SK-N-SH treated with all-trans-retinoic acid at 6 μM for 48 hours (cell line): ENCODE results near the gene TES.

Source experiments
- ATAC-seq: fragments of 200-7000 bp; cut with Tn5 transposase; 3 replicates; pipeline ENCODE4 v1.9.1; 2020; ENCODE audit warnings: mild to moderate bottlenecking, moderate library complexity
- ARNTL ChIP-seq: fragments of 450-650 bp; formaldehyde crosslinking; IDR thresholded peaks from 2 replicates; pipeline ENCODE4 v1.5.0; 2020; ENCODE audit warnings: low read depth, mild to moderate bottlenecking, moderate library complexity, borderline replicate concordance
- BACH2 ChIP-seq: fragments of 250-450 bp; sonication (Bioruptor Pico); IDR thresholded peaks from 2 replicates; pipeline ENCODE4 v1.9.0; 2021; ENCODE audit warnings: mild to moderate bottlenecking, borderline replicate concordance
- CSDC2 ChIP-seq: fragments of 250-450 bp; sonication (Bioruptor Pico); IDR thresholded peaks from 2 replicates; pipeline ENCODE4 v1.5.0; 2020; ENCODE audit warnings: mild to moderate bottlenecking, moderate library complexity
- ESRRG ChIP-seq: fragments of 250-450 bp; sonication (Bioruptor Pico); IDR thresholded peaks from 2 replicates; pipeline ENCODE4 v1.6.1; 2021; ENCODE audit warnings: mild to moderate bottlenecking
- GLIS3 ChIP-seq: fragments of 250-450 bp; sonication (Bioruptor Pico); IDR thresholded peaks from 2 replicates; pipeline ENCODE4 v1.5.0; 2020; ENCODE audit warnings: mild to moderate bottlenecking, moderate library complexity
- ISL1 ChIP-seq: fragments of 250-450 bp; sonication (Bioruptor Pico); IDR thresholded peaks from 2 replicates; pipeline ENCODE4 v2.1.2; 2022; ENCODE audit warnings: mild to moderate bottlenecking, moderate library complexity
- OSR1 ChIP-seq: fragments of 250-450 bp; sonication (Bioruptor Pico); IDR thresholded peaks from 2 replicates; pipeline ENCODE4 v1.8.0; 2022; ENCODE audit warnings: moderate library complexity, mild to moderate bottlenecking, inconsistent platforms
- PPARA ChIP-seq: fragments of 250-450 bp; sonication (Bioruptor Pico); IDR thresholded peaks from 2 replicates; pipeline ENCODE4 v1.5.0; 2020; ENCODE audit warnings: mild to moderate bottlenecking, borderline replicate concordance
- RARB ChIP-seq: fragments of 250-450 bp; sonication (Bioruptor Pico); IDR thresholded peaks from 2 replicates; pipeline ENCODE4 v1.8.0; 2021; ENCODE audit warnings: mild to moderate bottlenecking, moderate library complexity
- SNAI2 ChIP-seq: fragments of 250-450 bp; sonication (Bioruptor Pico); IDR thresholded peaks from 2 replicates; pipeline ENCODE4 v1.5.0; 2020; ENCODE audit warnings: mild to moderate bottlenecking, moderate library complexity
- TCF4 ChIP-seq: fragments of 250-450 bp; sonication (Bioruptor Pico); IDR thresholded peaks from 2 replicates; pipeline ENCODE4 v1.8.0; 2021; ENCODE audit warnings: mild to moderate bottlenecking, moderate library complexity, borderline replicate concordance
- TOX ChIP-seq: fragments of 250-450 bp; sonication (Bioruptor Pico); IDR thresholded peaks from 2 replicates; pipeline ENCODE4 v1.8.0; 2021; ENCODE audit warnings: mild to moderate bottlenecking, moderate library complexity, borderline replicate concordance
- ZFP3 ChIP-seq: fragments of 250-450 bp; sonication (Bioruptor Pico); IDR thresholded peaks from 2 replicates; pipeline ENCODE4 v1.5.0; 2020; ENCODE audit warnings: mild to moderate bottlenecking, moderate library complexity
- ZFP30 ChIP-seq: fragments of 450-650 bp; formaldehyde crosslinking; IDR thresholded peaks from 2 replicates; pipeline ENCODE4 v1.5.0; 2022; ENCODE audit warnings: mild to moderate bottlenecking, moderate library complexity
- ZNF565 ChIP-seq: fragments of 450-650 bp; formaldehyde crosslinking; conservative IDR thresholded peaks from 2 replicates; pipeline ENCODE4 v1.5.0; 2020; ENCODE audit warnings: low read depth, mild to moderate bottlenecking, moderate library complexity
- ZNF70 ChIP-seq: fragments of 450-650 bp; formaldehyde crosslinking; IDR thresholded peaks from 2 replicates; pipeline ENCODE4 v1.5.0; 2020; ENCODE audit warnings: mild to moderate bottlenecking, moderate library complexity
- ZNF8 ChIP-seq: fragments of 450-650 bp; formaldehyde crosslinking; IDR thresholded peaks from 2 replicates; pipeline ENCODE4 v1.5.0; 2020; ENCODE audit warnings: mild to moderate bottlenecking, moderate library complexity
- TF ChIP-seq, protein P1 (sequence below): fragments of 250-450 bp; sonication (Bioruptor Pico); IDR thresholded peaks from 2 replicates; pipeline ENCODE4 v1.8.0; 2021; ENCODE audit warnings: low read depth, mild to moderate bottlenecking, moderate library complexity, borderline replicate concordance
- TF ChIP-seq, protein P2 (sequence below): fragments of 250-450 bp; sonication (Bioruptor Pico); IDR thresholded peaks from 2 replicates; pipeline ENCODE4 v1.5.1; 2021; ENCODE audit warnings: mild to moderate bottlenecking, moderate library complexity
- TF ChIP-seq, protein P3 (sequence below): fragments of 250-450 bp; sonication (Bioruptor Pico); IDR thresholded peaks from 2 replicates; pipeline ENCODE4 v1.5.0; 2020; ENCODE audit warnings: mild to moderate bottlenecking, moderate library complexity
- TF ChIP-seq, protein P4 (sequence below): fragments of 250-450 bp; sonication (Bioruptor Pico); IDR thresholded peaks from 2 replicates; pipeline ENCODE4 v1.5.1; 2020; ENCODE audit warnings: low read depth, mild to moderate bottlenecking, moderate library complexity

Gene TES

DNA sequence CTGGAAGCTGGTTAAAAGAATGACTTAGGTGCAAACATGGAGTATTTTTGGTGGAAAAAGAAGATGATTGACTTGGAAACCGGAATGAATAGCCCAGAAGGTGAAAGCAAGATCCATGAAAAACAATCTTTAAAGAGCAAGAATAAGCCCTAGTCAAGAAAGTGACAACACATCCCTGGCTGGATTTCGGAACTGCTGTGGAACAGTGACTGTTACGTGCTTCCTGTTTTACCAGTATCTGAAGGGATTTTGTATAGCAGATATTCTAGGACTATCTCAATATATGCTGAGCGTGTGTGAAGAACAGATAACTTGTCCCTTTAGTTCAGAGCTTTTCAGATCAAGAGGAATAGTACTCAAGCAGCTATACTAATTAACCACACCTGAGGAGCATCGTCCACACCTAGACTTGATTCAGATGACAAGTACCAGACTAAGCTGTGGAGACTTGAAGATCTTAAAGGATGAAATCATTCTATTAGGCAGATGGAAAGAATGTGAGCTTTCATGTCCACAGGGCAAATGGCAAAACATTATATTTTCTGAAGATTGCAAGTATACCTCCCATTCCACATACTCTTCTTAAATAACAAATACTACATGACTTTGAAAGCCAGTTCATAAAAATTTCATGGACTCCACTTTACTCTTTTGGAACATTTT lies 11.5 kb upstream of the TES start:
- TF ChIP-seq SNAI2 (CRISPR knock-in tag) (no peak), ESRRG (CRISPR knock-in tag) (no peak), RARB (CRISPR knock-in tag) (no peak), ZNF565 (no peak), TOX (no peak), ZNF70 (CRISPR knock-in tag) (no peak), GLIS3 (CRISPR knock-in tag) (no peak), ZNF8 (CRISPR knock-in tag) (no peak), ZFP30 (no peak)
- TF ChIP-seq, protein P1, sequence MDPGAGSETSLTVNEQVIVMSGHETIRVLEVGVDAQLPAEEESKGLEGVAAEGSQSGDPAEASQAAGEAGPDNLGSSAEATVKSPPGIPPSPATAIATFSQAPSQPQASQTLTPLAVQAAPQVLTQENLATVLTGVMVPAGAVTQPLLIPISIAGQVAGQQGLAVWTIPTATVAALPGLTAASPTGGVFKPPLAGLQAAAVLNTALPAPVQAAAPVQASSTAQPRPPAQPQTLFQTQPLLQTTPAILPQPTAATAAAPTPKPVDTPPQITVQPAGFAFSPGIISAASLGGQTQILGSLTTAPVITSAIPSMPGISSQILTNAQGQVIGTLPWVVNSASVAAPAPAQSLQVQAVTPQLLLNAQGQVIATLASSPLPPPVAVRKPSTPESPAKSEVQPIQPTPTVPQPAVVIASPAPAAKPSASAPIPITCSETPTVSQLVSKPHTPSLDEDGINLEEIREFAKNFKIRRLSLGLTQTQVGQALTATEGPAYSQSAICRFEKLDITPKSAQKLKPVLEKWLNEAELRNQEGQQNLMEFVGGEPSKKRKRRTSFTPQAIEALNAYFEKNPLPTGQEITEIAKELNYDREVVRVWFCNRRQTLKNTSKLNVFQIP (CRISPR knock-in tag), result no peak
- TF ChIP-seq, protein P2, sequence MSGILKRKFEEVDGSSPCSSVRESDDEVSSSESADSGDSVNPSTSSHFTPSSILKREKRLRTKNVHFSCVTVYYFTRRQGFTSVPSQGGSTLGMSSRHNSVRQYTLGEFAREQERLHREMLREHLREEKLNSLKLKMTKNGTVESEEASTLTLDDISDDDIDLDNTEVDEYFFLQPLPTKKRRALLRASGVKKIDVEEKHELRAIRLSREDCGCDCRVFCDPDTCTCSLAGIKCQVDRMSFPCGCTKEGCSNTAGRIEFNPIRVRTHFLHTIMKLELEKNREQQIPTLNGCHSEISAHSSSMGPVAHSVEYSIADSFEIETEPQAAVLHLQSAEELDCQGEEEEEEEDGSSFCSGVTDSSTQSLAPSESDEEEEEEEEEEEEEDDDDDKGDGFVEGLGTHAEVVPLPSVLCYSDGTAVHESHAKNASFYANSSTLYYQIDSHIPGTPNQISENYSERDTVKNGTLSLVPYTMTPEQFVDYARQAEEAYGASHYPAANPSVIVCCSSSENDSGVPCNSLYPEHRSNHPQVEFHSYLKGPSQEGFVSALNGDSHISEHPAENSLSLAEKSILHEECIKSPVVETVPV, result no peak
- no peak for ATAC-seq

DNA sequence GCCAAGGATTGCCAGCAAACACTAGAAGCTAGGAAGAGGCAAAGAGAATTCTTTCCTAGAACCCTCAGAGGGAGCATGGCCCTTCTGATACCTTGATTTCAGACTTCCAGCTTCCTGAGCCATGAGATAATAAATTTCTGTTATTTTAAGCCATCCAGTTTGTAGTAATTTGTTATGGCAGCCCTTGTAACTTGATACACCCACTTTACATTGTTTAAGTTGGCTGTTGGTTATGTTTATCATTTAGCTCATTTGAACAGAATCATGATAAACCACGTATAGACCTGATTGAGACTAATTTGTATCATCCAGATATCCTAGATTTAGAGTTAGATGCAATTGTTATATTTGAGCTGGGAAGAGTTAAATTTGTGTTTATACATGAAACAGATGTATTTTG lies 9.4 kb upstream of the TES start:
- ATAC-seq, result no peak
- TF ChIP-seq PPARA (CRISPR knock-in tag), result no peak
- TF ChIP-seq, protein P3, sequence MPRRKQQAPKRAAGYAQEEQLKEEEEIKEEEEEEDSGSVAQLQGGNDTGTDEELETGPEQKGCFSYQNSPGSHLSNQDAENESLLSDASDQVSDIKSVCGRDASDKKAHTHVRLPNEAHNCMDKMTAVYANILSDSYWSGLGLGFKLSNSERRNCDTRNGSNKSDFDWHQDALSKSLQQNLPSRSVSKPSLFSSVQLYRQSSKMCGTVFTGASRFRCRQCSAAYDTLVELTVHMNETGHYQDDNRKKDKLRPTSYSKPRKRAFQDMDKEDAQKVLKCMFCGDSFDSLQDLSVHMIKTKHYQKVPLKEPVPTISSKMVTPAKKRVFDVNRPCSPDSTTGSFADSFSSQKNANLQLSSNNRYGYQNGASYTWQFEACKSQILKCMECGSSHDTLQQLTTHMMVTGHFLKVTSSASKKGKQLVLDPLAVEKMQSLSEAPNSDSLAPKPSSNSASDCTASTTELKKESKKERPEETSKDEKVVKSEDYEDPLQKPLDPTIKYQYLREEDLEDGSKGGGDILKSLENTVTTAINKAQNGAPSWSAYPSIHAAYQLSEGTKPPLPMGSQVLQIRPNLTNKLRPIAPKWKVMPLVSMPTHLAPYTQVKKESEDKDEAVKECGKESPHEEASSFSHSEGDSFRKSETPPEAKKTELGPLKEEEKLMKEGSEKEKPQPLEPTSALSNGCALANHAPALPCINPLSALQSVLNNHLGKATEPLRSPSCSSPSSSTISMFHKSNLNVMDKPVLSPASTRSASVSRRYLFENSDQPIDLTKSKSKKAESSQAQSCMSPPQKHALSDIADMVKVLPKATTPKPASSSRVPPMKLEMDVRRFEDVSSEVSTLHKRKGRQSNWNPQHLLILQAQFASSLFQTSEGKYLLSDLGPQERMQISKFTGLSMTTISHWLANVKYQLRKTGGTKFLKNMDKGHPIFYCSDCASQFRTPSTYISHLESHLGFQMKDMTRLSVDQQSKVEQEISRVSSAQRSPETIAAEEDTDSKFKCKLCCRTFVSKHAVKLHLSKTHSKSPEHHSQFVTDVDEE (CRISPR knock-in tag), result no peak
- TF ChIP-seq SNAI2 (CRISPR knock-in tag), result no peak
- TF ChIP-seq TCF4, result no peak
- no peak for TF ChIP-seq ZNF70 (CRISPR knock-in tag)
- no peak for TF ChIP-seq ZNF565
- no peak for TF ChIP-seq ZNF8 (CRISPR knock-in tag)
- TF ChIP-seq, protein P2, result no peak
- TF ChIP-seq, all 23 proteins: peak for 0

DNA sequence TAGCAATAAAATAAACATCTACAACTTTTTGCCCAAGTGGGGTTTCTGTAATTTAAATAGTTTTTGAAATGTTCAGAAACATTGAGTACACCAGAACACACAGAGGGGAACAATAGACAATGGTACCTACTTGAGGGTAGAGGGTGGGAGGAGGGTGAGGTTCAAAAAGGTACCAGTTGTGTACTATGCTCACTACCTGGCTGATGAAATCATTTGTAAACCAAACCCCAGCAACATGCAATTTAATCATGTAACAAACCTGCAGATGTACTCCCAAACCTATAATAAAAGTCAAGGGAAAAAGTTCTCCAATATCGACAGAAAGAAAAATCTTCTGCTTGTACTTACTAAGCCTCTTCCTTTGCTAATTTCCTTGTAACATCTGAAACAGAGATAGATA lies 4.2 kb upstream of the TES start:
- no peak for ATAC-seq

DNA sequence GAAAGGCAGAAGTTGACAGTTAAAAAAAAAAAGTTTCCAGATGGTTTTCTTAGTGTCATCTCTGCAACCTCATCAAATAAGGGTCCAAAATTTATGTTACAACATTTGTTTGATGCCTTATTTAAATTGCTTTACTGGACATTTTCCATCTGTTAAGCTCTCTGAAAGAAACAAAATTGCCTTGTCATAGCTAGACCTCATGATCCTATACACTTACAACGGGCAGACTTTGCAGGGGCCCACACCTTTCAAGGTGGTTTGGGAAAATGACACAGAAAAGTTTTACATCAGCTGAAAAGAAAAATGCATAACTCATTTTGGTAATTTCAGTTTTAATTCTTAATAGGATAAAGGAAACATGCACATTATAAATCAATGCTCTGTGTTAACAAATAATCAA lies 1.4 kb upstream of the TES start:
- ATAC-seq, result no peak

More for the DNA sequence above, 4.2 kb upstream of the TES start:
- no peak for TF ChIP-seq BACH2 (CRISPR knock-in tag)
- TF ChIP-seq TOX, result no peak
- no peak for TF ChIP-seq PPARA (CRISPR knock-in tag)
- TF ChIP-seq ESRRG (CRISPR knock-in tag), result no peak
- no peak for TF ChIP-seq ISL1
- no peak for TF ChIP-seq CSDC2 (CRISPR knock-in tag)
- TF ChIP-seq ZFP3 (CRISPR knock-in tag), result no peak
- no peak for TF ChIP-seq SNAI2 (CRISPR knock-in tag)
- TF ChIP-seq, protein P2, result no peak

More for the DNA sequence above, 1.4 kb upstream of the TES start:
- TF ChIP-seq, protein P4, sequence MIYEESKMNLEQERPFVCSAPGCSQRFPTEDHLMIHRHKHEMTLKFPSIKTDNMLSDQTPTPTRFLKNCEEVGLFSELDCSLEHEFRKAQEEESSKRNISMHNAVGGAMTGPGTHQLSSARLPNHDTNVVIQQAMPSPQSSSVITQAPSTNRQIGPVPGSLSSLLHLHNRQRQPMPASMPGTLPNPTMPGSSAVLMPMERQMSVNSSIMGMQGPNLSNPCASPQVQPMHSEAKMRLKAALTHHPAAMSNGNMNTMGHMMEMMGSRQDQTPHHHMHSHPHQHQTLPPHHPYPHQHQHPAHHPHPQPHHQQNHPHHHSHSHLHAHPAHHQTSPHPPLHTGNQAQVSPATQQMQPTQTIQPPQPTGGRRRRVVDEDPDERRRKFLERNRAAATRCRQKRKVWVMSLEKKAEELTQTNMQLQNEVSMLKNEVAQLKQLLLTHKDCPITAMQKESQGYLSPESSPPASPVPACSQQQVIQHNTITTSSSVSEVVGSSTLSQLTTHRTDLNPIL, result no peak
- no peak for TF ChIP-seq OSR1 (CRISPR knock-in tag)
- TF ChIP-seq BACH2 (CRISPR knock-in tag), result no peak
- TF ChIP-seq GLIS3 (CRISPR knock-in tag), result no peak
- TF ChIP-seq TOX, result no peak
- no peak for TF ChIP-seq CSDC2 (CRISPR knock-in tag)
- no peak for TF ChIP-seq ARNTL (CRISPR knock-in tag)
